Suprapubic skin (tissue), 4 donors: Measurements from ENCODE around the gene SAMD1.

Source experiments
- EP300 ChIP-seq: sonication (generic); formaldehyde crosslinking; IDR thresholded peaks from one replicate; pipeline ENCODE4 v1.6.1; 2017; ENCODE audit warnings: antibody characterized with exemption
- POLR2A ChIP-seq, 2 donors: fragments of 450-650 bp; IDR thresholded peaks; one replicate each; pipeline ENCODE4 v1.6.1; 2017; ENCODE audit warnings: antibody characterized with exemption in 2 of 2, mild to moderate bottlenecking in 2 of 2, moderate library complexity in 2 of 2
- POLR2AphosphoS5 ChIP-seq, 3 donors: sonication (generic); formaldehyde crosslinking; IDR thresholded peaks; one replicate each; pipeline ENCODE4 v1.6.1; 2017; ENCODE audit warnings: antibody characterized with exemption in 3 of 3
- TF ChIP-seq, protein P1 (sequence below), 2 donors: fragments of 200-600 bp in 1 of 2; fragments of 450-650 bp in 1 of 2; sonication (generic) in 1 of 2; IDR thresholded peaks; one replicate each; pipeline ENCODE4 v1.5.1; 2016 to 2019; ENCODE audit warnings: antibody characterized with exemption in 2 of 2, mild to moderate bottlenecking in 1 of 2, moderate library complexity in 1 of 2

DNA sequence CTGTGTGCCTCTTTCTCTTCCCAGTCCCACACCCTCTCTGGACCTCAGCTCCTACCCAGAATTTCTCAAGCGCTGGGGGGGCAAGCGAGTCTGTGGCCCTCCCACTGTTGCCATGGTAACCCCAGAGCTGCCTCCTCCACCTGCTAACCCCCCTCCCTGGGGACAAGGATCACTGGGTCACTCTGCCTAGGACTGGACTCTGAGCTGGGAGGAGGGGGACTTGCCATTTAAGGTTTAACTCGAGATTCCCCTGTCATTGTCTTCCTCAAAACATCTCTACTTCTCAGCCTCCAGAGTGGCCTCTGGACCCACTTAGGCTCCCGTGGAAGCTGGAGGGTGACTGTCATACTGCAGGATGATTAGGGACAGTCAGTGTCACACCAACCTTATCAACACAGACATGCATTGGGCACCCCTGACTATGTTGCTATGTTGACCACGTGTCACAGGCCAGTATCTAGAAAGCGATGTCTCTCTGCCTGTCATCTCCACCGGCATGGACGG lies 30.8 kb downstream of the SAMD1 start:
- TF ChIP-seq POLR2A (IDR thresholded peaks at IDR 0.05) (no peak), POLR2AphosphoS5 (IDR thresholded peaks at IDR 0.05) (no peak), EP300 (no peak)
- TF ChIP-seq, protein P1, sequence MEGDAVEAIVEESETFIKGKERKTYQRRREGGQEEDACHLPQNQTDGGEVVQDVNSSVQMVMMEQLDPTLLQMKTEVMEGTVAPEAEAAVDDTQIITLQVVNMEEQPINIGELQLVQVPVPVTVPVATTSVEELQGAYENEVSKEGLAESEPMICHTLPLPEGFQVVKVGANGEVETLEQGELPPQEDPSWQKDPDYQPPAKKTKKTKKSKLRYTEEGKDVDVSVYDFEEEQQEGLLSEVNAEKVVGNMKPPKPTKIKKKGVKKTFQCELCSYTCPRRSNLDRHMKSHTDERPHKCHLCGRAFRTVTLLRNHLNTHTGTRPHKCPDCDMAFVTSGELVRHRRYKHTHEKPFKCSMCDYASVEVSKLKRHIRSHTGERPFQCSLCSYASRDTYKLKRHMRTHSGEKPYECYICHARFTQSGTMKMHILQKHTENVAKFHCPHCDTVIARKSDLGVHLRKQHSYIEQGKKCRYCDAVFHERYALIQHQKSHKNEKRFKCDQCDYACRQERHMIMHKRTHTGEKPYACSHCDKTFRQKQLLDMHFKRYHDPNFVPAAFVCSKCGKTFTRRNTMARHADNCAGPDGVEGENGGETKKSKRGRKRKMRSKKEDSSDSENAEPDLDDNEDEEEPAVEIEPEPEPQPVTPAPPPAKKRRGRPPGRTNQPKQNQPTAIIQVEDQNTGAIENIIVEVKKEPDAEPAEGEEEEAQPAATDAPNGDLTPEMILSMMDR (IDR thresholded peaks at IDR 0.05) = no peak
